Osteocyte (in vitro differentiated cells): ENCODE results near the gene PTPRR. TPM values are rescaled to one million over a fixed set of nuclear protein-coding genes. Genes with fewer than 3 reads are reported as not detected.

Experiments
- DNase-seq: peaks from one replicate; pipeline ENCODE4 v3.0.0; 2021; ENCODE audit warnings: mixed read lengths; ENCODE audit not compliant: unreplicated experiment; ENCODE audit errors: extremely low spot score
- H3K27ac Mint-ChIP-seq: one replicate; pipeline ENCODE4 v1.8.0; 2021; ENCODE audit warnings: mild to moderate bottlenecking, mixed read lengths; ENCODE audit not compliant: unreplicated experiment
- H3K27me3 Mint-ChIP-seq: one replicate; pipeline ENCODE4 v1.8.0; 2021; ENCODE audit warnings: mixed read lengths; ENCODE audit not compliant: unreplicated experiment
- H3K36me3 Mint-ChIP-seq: one replicate; pipeline ENCODE4 v1.8.0; 2021; ENCODE audit warnings: mixed read lengths; ENCODE audit not compliant: unreplicated experiment
- H3K4me1 Mint-ChIP-seq: one replicate; pipeline ENCODE4 v1.8.0; 2021; ENCODE audit warnings: mixed read lengths; ENCODE audit not compliant: unreplicated experiment
- H3K4me3 Mint-ChIP-seq: one replicate; pipeline ENCODE4 v1.8.0; 2021; ENCODE audit warnings: mild to moderate bottlenecking, moderate library complexity, mixed read lengths; ENCODE audit not compliant: unreplicated experiment
- H3K9me3 Mint-ChIP-seq: one replicate; pipeline ENCODE4 v1.8.0; 2021; ENCODE audit warnings: mixed read lengths; ENCODE audit not compliant: unreplicated experiment
- total RNA-seq: library from RNA; stranded (reverse); gene quantifications from 2 replicates; pipeline ENCODE4 v1.2.1, GENCODE V29; 2021
- TF ChIP-seq, protein P1 (sequence below): fragments of 200-600 bp; sonication (generic); IDR thresholded peaks from 2 replicates; pipeline ENCODE4 v1.5.0; 2021; ENCODE audit warnings: antibody characterized with exemption, mild to moderate bottlenecking, moderate library complexity

Gene PTPRR
- total RNA-seq, 1 donor from 2014 or later: 0.21 TPM

DNA sequence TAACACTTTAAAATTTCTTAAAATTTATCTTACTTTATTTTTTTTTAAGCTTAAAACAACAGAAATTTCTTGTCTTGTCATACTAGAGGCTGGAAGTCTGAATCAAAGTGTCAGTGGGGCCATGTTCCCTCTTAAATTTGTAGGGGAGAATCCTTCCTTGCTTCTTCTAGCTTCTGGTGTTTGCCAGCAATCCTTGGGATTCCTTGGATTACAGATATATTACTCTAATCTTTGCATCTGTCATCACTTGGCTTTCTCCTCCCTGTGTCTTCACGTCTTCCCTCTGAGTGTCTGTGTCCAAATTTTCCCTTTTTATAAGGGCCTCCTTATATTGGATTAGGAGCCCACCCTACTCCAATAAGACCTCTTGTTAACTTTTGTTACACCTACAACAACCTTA is 147.7 kb downstream of the PTPRR start:
- Mint-ChIP-seq H3K27me3 (peaks cover 2% of the 10 kb centered on the region), H3K4me3 (no peak overlapping the region), H3K9me3 (no peaks in the 10 kb centered on the region), H3K36me3 (no peaks in the 10 kb centered on the region), H3K4me1 (peaks cover 9% of the 10 kb centered on the region), H3K27ac (no peak overlapping the region)
- TF ChIP-seq, protein P1, sequence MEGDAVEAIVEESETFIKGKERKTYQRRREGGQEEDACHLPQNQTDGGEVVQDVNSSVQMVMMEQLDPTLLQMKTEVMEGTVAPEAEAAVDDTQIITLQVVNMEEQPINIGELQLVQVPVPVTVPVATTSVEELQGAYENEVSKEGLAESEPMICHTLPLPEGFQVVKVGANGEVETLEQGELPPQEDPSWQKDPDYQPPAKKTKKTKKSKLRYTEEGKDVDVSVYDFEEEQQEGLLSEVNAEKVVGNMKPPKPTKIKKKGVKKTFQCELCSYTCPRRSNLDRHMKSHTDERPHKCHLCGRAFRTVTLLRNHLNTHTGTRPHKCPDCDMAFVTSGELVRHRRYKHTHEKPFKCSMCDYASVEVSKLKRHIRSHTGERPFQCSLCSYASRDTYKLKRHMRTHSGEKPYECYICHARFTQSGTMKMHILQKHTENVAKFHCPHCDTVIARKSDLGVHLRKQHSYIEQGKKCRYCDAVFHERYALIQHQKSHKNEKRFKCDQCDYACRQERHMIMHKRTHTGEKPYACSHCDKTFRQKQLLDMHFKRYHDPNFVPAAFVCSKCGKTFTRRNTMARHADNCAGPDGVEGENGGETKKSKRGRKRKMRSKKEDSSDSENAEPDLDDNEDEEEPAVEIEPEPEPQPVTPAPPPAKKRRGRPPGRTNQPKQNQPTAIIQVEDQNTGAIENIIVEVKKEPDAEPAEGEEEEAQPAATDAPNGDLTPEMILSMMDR: no peak
- DNase-seq: no peak

DNA sequence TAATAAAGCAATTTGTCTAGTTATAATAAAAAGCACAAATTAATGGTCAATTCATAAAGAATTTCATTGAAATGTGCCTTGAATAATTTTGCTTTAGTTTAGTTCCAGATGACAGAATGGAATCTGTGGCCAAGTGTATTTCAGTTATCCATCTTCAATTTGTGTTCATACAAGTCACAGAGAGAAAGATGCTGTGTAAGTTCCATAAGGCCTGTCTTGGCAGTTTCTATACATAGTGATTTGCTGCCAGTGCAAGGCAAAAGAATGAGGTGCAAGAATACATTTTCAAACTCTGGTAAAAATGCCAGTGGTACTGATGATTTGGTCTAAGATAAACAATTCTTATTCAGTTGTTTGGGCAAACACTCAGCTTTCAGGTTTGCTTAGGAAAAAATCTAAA is 149.0 kb downstream of the PTPRR start:
- no peak for DNase-seq
- Mint-ChIP-seq H3K4me3 (no peak overlapping the region), H3K9me3 (no peaks in the 10 kb centered on the region), H3K27ac (no peak overlapping the region), H3K36me3 (no peaks in the 10 kb centered on the region), H3K4me1 (peaks cover 9% of the 10 kb centered on the region), H3K27me3 (peaks cover 2% of the 10 kb centered on the region)
- TF ChIP-seq, protein P1: no peak

DNA sequence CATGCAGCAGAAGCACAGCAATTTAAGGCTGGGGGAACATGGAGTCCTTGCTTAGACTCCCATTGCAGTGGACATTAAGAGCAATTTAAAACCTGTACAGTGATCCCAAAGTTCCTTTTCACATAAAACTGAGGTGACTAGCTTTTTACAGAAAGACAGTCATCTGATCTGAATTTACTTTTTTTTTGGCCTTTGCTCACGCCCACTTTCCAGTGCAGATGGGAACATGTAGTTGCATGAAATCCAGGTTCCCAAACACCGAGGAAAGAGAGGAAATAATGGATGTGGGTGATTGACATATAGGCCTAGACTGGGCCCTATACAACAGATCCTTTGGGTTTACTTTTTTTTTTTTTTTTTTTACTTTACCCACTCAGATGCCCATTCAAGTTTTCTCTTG is 156.9 kb downstream of the PTPRR start:
- no peak overlapping the region for H3K4me3 Mint-ChIP-seq
- TF ChIP-seq, protein P1: no peak
- no peak for DNase-seq
- H3K9me3 Mint-ChIP-seq: no peaks in the 10 kb centered on the region
- H3K36me3 Mint-ChIP-seq: no peaks in the 10 kb centered on the region
- peaks cover 8% of the 10 kb centered on the region for H3K27me3 Mint-ChIP-seq
- no peaks in the 10 kb centered on the region for H3K4me1 Mint-ChIP-seq
- no peak overlapping the region for H3K27ac Mint-ChIP-seq

DNA sequence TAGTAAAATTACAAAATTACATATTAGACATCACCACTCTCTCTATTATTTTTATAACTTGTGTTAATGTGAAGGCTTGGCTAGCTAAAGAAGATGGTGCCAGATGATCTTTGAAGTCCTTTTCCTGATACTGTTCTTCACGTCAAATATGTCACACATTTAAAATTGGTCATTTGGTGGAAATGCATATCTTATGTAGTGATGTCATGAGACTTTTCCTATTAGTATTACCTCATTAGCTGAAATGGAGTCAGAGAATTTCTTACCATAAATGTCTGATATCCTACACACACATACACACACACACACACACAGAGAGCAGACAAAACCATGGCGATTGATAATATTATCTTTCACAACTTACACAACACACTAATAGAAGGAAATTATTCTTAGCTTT is 158.5 kb downstream of the PTPRR start:
- DNase-seq: no peak
- Mint-ChIP-seq H3K9me3 (no peaks in the 10 kb centered on the region), H3K27me3 (peaks cover 8% of the 10 kb centered on the region), H3K4me3 (no peak overlapping the region), H3K36me3 (no peaks in the 10 kb centered on the region), H3K4me1 (no peaks in the 10 kb centered on the region), H3K27ac (no peak overlapping the region)
- TF ChIP-seq, protein P1: no peak

DNA sequence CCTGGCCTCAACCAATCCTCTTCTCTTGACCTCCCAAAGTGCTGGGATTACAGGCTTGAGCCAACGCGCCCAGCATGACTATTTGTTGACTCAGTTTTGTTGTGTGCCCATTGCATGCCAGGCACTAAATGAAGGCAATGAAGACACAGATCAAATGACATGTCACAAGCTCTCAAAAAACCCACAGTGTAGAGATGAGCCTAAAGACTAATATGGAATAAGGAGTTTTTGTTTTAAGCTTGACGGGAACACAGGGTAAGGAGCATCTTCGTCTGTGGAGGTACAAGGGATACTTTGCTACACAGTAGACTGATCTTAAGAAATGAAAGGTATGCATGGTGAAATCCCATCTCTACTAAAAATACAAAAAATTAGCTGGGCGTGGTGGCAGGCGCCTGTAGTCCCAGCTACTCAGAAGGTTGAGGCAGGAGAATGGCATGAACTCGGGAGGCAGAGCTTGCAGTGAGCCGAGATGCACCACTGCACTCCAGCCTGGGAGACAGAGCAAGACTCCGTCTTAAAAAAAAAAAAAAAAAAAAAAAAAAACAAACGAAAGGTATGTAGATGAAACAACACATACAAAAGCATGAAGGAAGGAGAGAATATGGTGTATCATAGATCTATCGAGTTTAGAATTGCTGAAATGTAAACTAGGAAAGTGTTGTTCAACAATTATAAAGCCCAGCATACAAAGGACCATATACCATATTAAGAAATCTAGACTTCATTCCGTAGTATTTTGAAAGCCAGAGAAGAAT is 161.2 kb downstream of the PTPRR start:
- DNase-seq: no peak
- no peaks in the 10 kb centered on the region for H3K36me3 Mint-ChIP-seq
- H3K27ac Mint-ChIP-seq: no peak overlapping the region
- H3K27me3 Mint-ChIP-seq: peaks cover 13% of the 10 kb centered on the region
- H3K9me3 Mint-ChIP-seq: no peaks in the 10 kb centered on the region
- TF ChIP-seq, protein P1: no peak
- no peak overlapping the region for H3K4me3 Mint-ChIP-seq
- H3K4me1 Mint-ChIP-seq: no peaks in the 10 kb centered on the region
